Activated B cell treated with CpG ODN at 0.5 μM for 24 hours (primary cell): ENCODE data around the gene PRKCZ. TPM values are rescaled to one million over a fixed set of nuclear protein-coding genes. Genes with fewer than 3 reads are reported as not detected.

ENCODE experiments used
- ATAC-seq: fragments of 200-7000 bp; cut with Tn5 transposase; one replicate; pipeline ENCODE4 v1.10.0; 2021; ENCODE audit warnings: low read depth, mild to moderate bottlenecking, moderate library complexity
- CTCF ChIA-PET: fragments of 350-600 bp; sonication (Branson Sonifier 250); formaldehyde crosslinking; loops from one replicate; lab custom pipeline; 2021; ENCODE audit warnings: antibody characterized with exemption; lab: Charles Lee
- POLR2A ChIA-PET: fragments of 350-600 bp; sonication (Branson Sonifier 250); formaldehyde crosslinking; loops from one replicate; lab custom pipeline; 2021; ENCODE audit warnings: antibody characterized with exemption; lab: Charles Lee
- DNase-seq: peaks from one replicate; pipeline ENCODE4 v3.0.0; 2022
- H3K27ac Mint-ChIP-seq: one replicate; pipeline ENCODE4 v1.8.0; 2020; ENCODE audit warnings: mixed read lengths
- H3K27me3 Mint-ChIP-seq: one replicate; pipeline ENCODE4 v1.8.0; 2021; ENCODE audit warnings: mixed read lengths
- H3K36me3 Mint-ChIP-seq: one replicate; pipeline ENCODE4 v1.8.0; 2021; ENCODE audit warnings: low read depth, mixed read lengths
- H3K4me1 Mint-ChIP-seq: one replicate; pipeline ENCODE4 v1.8.0; 2021; ENCODE audit warnings: mixed read lengths
- H3K4me3 Mint-ChIP-seq: one replicate; pipeline ENCODE4 v1.8.0; 2020; ENCODE audit warnings: mild to moderate bottlenecking, mixed read lengths
- H3K9me3 Mint-ChIP-seq: one replicate; pipeline ENCODE4 v1.8.0; 2020; ENCODE audit warnings: mixed read lengths
- intact Hi-C: fragments of 100-400 bp; cut with micrococcal nuclease; formaldehyde crosslinking; loops from one replicate; pipeline ENCODE4 v1.15.1; 2024
- total RNA-seq: library from RNA; stranded (reverse); gene quantifications from 2 replicates; pipeline ENCODE4 v1.2.3, GENCODE V29; 2022
- TF ChIP-seq, protein P1 (sequence below): fragments of 200-600 bp; IDR thresholded peaks from one replicate; pipeline ENCODE4 v1.8.0; 2022; ENCODE audit warnings: antibody characterized with exemption, mild to moderate bottlenecking

The PRKCZ gene
- total RNA-seq, 1 donor from 2014 or later = 28.5 TPM

DNA sequence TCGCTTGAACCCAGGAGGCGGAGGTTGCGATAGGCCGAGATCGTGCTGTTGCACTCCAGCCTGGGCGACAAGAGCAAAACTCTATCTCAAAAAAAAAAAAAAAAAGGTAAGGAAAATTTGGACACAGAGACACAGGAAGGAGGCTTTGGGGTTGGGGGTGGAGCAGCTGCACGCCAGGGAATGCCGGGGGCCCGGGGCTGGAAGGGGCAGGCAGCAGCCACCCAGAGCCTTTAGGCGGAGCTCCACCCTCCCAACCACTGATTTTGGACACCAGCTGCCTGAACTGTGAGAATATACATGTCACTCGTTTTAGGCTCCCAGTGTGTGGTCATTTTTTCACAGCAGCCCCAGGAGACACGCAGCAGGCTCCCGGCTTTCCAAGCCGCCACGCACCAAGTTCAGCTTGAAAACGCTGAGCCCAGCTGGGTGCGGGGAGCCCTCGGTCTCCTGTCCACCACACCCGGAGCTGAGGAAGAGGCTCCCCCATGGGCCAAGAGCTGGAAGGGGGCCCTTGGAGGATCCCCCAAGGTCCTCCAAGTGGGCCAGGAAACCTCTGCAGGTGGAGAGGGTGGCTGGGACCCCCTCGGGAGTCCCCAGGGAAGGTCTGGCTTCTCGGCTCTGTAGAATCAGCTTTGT lies 150.2 kb downstream of the PRKCZ start:
- POLR2A ChIA-PET = interaction anchor here (0.7 to 2.1 kb wide), 5 partner anchors 28 to 217 kb away, joined by 4 to 24 read pairs (median 8); no protein-coding TSS in a partner anchor
- CTCF ChIA-PET = interaction anchor here (9.5 kb wide), 1 partner anchor 182 kb away, joined by 185 read pairs; no protein-coding TSS in a partner anchor
- no peak overlapping the region for H3K4me3 Mint-ChIP-seq
- peaks cover 42% of the 10 kb centered on the region for H3K4me1 Mint-ChIP-seq
- TF ChIP-seq, protein P1, sequence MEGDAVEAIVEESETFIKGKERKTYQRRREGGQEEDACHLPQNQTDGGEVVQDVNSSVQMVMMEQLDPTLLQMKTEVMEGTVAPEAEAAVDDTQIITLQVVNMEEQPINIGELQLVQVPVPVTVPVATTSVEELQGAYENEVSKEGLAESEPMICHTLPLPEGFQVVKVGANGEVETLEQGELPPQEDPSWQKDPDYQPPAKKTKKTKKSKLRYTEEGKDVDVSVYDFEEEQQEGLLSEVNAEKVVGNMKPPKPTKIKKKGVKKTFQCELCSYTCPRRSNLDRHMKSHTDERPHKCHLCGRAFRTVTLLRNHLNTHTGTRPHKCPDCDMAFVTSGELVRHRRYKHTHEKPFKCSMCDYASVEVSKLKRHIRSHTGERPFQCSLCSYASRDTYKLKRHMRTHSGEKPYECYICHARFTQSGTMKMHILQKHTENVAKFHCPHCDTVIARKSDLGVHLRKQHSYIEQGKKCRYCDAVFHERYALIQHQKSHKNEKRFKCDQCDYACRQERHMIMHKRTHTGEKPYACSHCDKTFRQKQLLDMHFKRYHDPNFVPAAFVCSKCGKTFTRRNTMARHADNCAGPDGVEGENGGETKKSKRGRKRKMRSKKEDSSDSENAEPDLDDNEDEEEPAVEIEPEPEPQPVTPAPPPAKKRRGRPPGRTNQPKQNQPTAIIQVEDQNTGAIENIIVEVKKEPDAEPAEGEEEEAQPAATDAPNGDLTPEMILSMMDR = no peak
- no peaks in the 10 kb centered on the region for H3K9me3 Mint-ChIP-seq
- no peak for ATAC-seq
- intact Hi-C loops = loop anchor here (10.0 kb wide), 1 partner anchor 54 kb away; no protein-coding TSS in a partner anchor
- H3K27me3 Mint-ChIP-seq = no peaks in the 10 kb centered on the region
- no peak overlapping the region for H3K27ac Mint-ChIP-seq
- H3K36me3 Mint-ChIP-seq = no peaks in the 10 kb centered on the region
- no peak for DNase-seq

DNA sequence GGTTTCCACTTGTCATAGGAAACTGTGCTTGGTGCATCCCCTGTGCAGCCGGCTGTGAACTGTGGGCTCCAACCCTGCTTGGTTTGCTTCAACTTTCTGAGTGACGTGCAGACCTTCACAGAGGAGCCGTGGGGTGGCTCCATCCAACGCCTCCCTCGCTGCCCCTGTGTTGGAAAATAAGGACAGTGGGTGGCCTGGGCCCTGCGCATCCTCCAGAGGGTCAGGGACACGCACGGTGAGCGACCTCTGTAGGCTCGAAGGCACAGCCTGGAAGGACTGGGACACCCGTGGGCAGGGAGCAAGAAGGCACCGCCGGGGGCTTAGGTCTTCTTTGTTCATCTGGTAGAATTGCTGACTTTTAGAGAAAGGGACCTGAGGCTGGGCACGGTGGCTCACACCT lies 150.9 kb downstream of the PRKCZ start:
- ATAC-seq (no peak), DNase-seq (no peak)
- Mint-ChIP-seq H3K4me1 (peaks cover 45% of the 10 kb centered on the region), H3K9me3 (no peaks in the 10 kb centered on the region), H3K27me3 (no peaks in the 10 kb centered on the region), H3K4me3 (no peak overlapping the region), H3K36me3 (no peaks in the 10 kb centered on the region), H3K27ac (no peak overlapping the region)
- ChIA-PET CTCF (interaction anchor here (9.5 kb wide), 1 partner anchor 181 kb away, joined by 185 read pairs; no protein-coding TSS in a partner anchor), POLR2A (interaction anchor here (0.9 kb wide), 1 partner anchor 21 kb away, joined by 4 read pairs; no protein-coding TSS in a partner anchor)
- TF ChIP-seq, protein P1 = no peak
- intact Hi-C loops = loop anchor here (10.0 kb wide), 1 partner anchor 54 kb away; no protein-coding TSS in a partner anchor

DNA sequence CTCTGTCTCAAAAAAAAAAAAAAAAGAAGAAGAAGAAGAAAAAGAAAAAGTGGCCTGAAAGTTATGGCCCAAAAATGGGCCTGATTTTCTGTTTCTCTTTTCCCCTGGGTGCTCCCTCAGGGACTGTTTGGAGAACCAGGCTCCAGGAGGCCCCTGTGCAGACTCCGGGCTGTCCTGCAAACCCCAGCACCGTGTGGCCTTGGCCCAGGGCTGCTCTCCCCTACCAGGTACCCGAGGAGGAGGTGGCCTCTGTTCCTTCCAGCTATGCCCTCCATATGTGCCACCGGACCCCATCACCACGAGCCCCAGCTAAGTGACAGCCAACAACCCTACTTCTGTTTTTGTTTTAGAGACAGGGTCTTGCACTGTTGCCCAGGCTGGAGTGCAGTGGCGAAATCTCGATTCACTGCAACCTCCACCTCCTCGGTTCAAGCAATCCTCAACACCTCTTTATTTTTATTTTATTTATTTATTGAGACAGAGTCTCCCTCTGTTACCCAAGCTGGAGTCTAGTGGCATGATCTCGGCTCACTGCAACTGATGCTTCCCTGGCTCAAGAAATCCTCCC lies 151.9 kb downstream of the PRKCZ start:
- ChIA-PET POLR2A (interaction anchor here (0.6 to 6.7 kb wide), 9 partner anchors 20 to 293 kb away, joined by 3 to 46 read pairs (median 4); partner anchors contain the start of genes MORN1, RER1 and SKI), CTCF (interaction anchor here (0.7 to 9.5 kb wide), 2 partner anchors 180 to 1222 kb away, joined by 3 to 185 read pairs; no protein-coding TSS in a partner anchor)
- H3K27me3 Mint-ChIP-seq = no peaks in the 10 kb centered on the region
- ATAC-seq (no peak), DNase-seq (no peak)
- H3K36me3 Mint-ChIP-seq = no peaks in the 10 kb centered on the region
- intact Hi-C loops = loop anchor here (10.0 kb wide), 1 partner anchor 53 kb away; no protein-coding TSS in a partner anchor
- TF ChIP-seq, protein P1 = no peak
- H3K4me1 Mint-ChIP-seq = peaks cover 47% of the 10 kb centered on the region
- H3K9me3 Mint-ChIP-seq = no peaks in the 10 kb centered on the region
- no peak overlapping the region for H3K4me3 Mint-ChIP-seq
- H3K27ac Mint-ChIP-seq = peak overlapping the region; percentile 70

DNA sequence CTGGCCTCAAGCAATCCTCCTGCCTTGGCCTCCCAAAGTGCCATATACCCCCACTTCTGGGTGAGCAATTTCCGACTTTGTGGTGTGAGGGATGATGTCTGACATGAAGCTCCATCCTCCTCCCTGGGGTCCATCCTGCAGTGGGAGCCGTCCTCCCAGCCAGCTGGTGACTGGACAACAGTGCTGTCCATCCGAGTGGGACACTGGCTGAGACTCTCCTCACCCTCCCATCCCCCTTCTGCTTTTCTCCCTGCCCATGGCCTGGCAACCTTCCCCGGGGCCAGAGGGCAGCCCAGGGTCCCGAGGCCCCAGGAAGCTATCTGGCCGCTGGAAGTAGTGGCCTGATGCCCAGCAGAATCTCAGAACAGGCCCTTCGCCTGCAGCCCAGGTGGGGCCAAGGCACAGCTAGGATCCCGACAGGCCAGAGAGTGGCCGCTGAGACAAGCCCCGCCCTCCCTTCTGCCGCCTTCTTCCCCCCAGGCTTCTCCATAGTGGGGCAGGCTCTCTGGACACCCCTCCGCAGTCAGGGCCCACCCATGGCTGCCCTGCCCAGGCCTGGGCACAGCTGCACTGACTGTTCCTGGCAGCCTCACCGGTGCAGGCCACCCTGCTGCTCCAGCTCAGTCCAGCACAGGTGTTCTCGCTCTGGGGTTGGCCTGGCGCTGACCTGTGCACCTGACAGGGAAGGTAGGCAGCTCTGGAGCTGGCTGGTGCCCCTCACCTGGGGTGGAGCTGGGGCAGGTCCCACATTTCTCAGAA lies 152.8 kb downstream of the PRKCZ start:
- DNase-seq (no peak), ATAC-seq (no peak)
- TF ChIP-seq, protein P1 = no peak
- CTCF ChIA-PET = interaction anchor here (1.4 to 9.5 kb wide), 2 partner anchors 8 to 179 kb away, joined by 4 to 185 read pairs; partner anchors contain the start of gene FAAP20
- H3K27ac Mint-ChIP-seq = no peak overlapping the region
- no peak overlapping the region for H3K4me3 Mint-ChIP-seq
- peaks cover 47% of the 10 kb centered on the region for H3K4me1 Mint-ChIP-seq
- no peaks in the 10 kb centered on the region for H3K36me3 Mint-ChIP-seq
- intact Hi-C loops = loop anchor here (10.0 kb wide), 1 partner anchor 52 kb away; no protein-coding TSS in a partner anchor
- POLR2A ChIA-PET = interaction anchor here (0.6 to 6.7 kb wide), 9 partner anchors 8 to 346 kb away, joined by 3 to 46 read pairs (median 5); partner anchors contain the start of genes FAAP20, MORN1, RER1 and SKI
- H3K27me3 Mint-ChIP-seq = no peaks in the 10 kb centered on the region
- no peaks in the 10 kb centered on the region for H3K9me3 Mint-ChIP-seq
